Endothelial cell of umbilical vein (primary cell): ENCODE results near the gene ATOX1.
A peak's percentile ranks its signal among the peaks of the same experiment; 100 is the strongest.

Experiments
- EZH2 ChIP-seq: IDR thresholded peaks from 2 replicates; pipeline ENCODE4 v1.6.1; 2012; ENCODE audit warnings: borderline replicate concordance, low read depth, mild to moderate bottlenecking, moderate library complexity, low read length, inconsistent platforms; ENCODE audit not compliant: severe bottlenecking
- FOS ChIP-seq: IDR thresholded peaks from 2 replicates; pipeline ENCODE4 v1.6.1; 2011; ENCODE audit warnings: mild to moderate bottlenecking, low read length, moderate library complexity, borderline replicate concordance; ENCODE audit not compliant: insufficient read depth
- JUN ChIP-seq: IDR thresholded peaks from 2 replicates; pipeline ENCODE4 v1.6.1; 2011; ENCODE audit warnings: borderline replicate concordance, low read depth; ENCODE audit not compliant: insufficient read length, insufficient read depth
- MYC ChIP-seq: IDR thresholded peaks from one replicate; pipeline ENCODE4 v1.6.1; 2011; ENCODE audit warnings: mild to moderate bottlenecking, low read depth, low read length
- POLR2A ChIP-seq: IDR thresholded peaks from 2 replicates; pipeline ENCODE4 v1.6.1; 2012; ENCODE audit warnings: low read depth, mild to moderate bottlenecking, control low read depth, low read length
- POLR2AphosphoS5 ChIP-seq: IDR thresholded peaks from 2 replicates; pipeline ENCODE4 v1.6.1; 2012; ENCODE audit warnings: low read depth, mild to moderate bottlenecking, control low read depth, low read length, moderate library complexity; ENCODE audit not compliant: insufficient read depth
- TF ChIP-seq, protein P1 (sequence below), 2 donors: IDR thresholded peaks; 1 replicate in 1 of 2; 2 replicates in 1 of 2; pipeline ENCODE4 v1.5.1; 2011; ENCODE audit warnings: low read length in 2 of 2, mild to moderate bottlenecking in 2 of 2, moderate library complexity in 2 of 2, control low read depth in 1 of 2, inconsistent platforms in 1 of 2, low read depth in 1 of 2; ENCODE audit not compliant: insufficient read depth in 1 of 2; ENCODE audit errors: extremely low read depth in 1 of 2
- TF ChIP-seq, protein P2 (sequence below): IDR thresholded peaks from 2 replicates; pipeline ENCODE4 v1.6.1; 2011; ENCODE audit not compliant: insufficient read depth, insufficient read length

DNA sequence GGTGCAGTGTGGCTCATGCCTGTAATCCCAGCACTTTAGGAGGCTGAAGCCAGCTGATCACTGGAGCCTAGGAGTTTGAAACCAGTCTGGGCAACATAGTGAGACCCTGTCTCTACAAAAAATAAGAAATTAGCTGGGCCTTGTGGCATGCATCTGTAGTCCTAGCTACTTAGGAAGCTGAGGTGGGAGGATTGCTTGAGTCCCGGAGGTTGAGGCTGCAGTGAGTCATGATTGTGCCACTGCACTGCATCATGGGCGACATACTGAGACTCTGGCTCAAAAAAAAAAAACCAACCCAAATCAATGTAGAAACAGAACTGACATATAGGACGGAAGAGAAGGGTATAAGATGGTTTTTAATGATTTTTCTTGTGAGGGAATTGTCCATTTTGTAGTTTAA is 41.0 kb upstream of the ATOX1 start:
- TF ChIP-seq POLR2A, result no peak
- TF ChIP-seq, protein P1, sequence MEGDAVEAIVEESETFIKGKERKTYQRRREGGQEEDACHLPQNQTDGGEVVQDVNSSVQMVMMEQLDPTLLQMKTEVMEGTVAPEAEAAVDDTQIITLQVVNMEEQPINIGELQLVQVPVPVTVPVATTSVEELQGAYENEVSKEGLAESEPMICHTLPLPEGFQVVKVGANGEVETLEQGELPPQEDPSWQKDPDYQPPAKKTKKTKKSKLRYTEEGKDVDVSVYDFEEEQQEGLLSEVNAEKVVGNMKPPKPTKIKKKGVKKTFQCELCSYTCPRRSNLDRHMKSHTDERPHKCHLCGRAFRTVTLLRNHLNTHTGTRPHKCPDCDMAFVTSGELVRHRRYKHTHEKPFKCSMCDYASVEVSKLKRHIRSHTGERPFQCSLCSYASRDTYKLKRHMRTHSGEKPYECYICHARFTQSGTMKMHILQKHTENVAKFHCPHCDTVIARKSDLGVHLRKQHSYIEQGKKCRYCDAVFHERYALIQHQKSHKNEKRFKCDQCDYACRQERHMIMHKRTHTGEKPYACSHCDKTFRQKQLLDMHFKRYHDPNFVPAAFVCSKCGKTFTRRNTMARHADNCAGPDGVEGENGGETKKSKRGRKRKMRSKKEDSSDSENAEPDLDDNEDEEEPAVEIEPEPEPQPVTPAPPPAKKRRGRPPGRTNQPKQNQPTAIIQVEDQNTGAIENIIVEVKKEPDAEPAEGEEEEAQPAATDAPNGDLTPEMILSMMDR (IDR thresholded peaks at IDR 0.05; ENCODE audit: extremely low read depth in 1 of 2, insufficient read depth in 1 of 2, low read depth in 1 of 2, low read length in 2 of 2), result no peak
- TF ChIP-seq, protein P2, sequence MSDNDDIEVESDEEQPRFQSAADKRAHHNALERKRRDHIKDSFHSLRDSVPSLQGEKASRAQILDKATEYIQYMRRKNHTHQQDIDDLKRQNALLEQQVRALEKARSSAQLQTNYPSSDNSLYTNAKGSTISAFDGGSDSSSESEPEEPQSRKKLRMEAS, result no peak
- TF ChIP-seq MYC, result no peak
- no peak for TF ChIP-seq POLR2AphosphoS5
- TF ChIP-seq EZH2, result no peak
- TF ChIP-seq JUN, result no peak
- TF ChIP-seq FOS, result peak; percentile 4
